Kidney (tissue), 14 donors: ENCODE data around the gene SPRR3. TPM values are rescaled to one million over a fixed set of nuclear protein-coding genes. Genes with fewer than 3 reads are reported as not detected.

Experiments used
- DNase-seq, 5 donors: peaks; one replicate each; pipeline ENCODE4 v3.0.0-alpha.2; 2013 to 2020
- FAIRE-seq: peaks from 2 replicates; lab custom pipeline; 2012; peaks lifted over from hg19 to GRCh38; lab: Jason Lieb, UNC
- H3K27ac ChIP-seq, 2 donors: one replicate each; pipeline ENCODE4 v1.7.0; 2013; ENCODE audit warnings: low read depth in 2 of 2, low read length in 2 of 2, inconsistent platforms in 1 of 2
- H3K27me3 ChIP-seq: one replicate; pipeline ENCODE4 v1.7.1; 2013; ENCODE audit warnings: low read length, inconsistent platforms; ENCODE audit not compliant: control insufficient read depth, insufficient read depth
- H3K36me3 ChIP-seq, 3 donors: one replicate each; pipeline versions ENCODE4 v1.7.0 to v1.7.1; 2013; ENCODE audit warnings: low read length in 3 of 3, control low read depth in 1 of 3, inconsistent platforms in 1 of 3; ENCODE audit not compliant: insufficient read depth in 3 of 3, control insufficient read depth in 2 of 3
- H3K4me1 ChIP-seq, 3 donors: one replicate each; pipeline versions ENCODE4 v1.7.0 to v1.7.1; 2013; ENCODE audit warnings: low read length in 3 of 3, inconsistent platforms in 1 of 3, low read depth in 1 of 3; ENCODE audit not compliant: control insufficient read depth in 2 of 3, insufficient read depth in 2 of 3
- H3K4me3 ChIP-seq, 3 donors: one replicate each; pipeline versions ENCODE4 v1.7.0 to v1.8.1; 2013; ENCODE audit warnings: low read length in 3 of 3, control low read depth in 1 of 3, inconsistent platforms in 1 of 3
- H3K9ac ChIP-seq, 3 donors: one replicate each; pipeline versions ENCODE4 v1.7.0 to v1.7.1; 2013; ENCODE audit warnings: low read length in 3 of 3, control low read depth in 1 of 3, inconsistent platforms in 1 of 3
- H3K9me3 ChIP-seq, 3 donors: one replicate each; pipeline versions ENCODE4 v1.7.0 to v1.7.1; 2013; ENCODE audit warnings: low read length in 3 of 3, control low read depth in 1 of 3, inconsistent platforms in 1 of 3; ENCODE audit not compliant: control insufficient read depth in 2 of 3, insufficient read depth in 1 of 3
- intact Hi-C: fragments of 100-400 bp; cut with DNase I; formaldehyde crosslinking; loops from one replicate; pipeline ENCODE4 v1.11.1; 2022
- polyA plus RNA-seq: library from polyadenylated mRNA; stranded (reverse); fragments of 350-450 nt; fragmentation: Illumina TruSeq; extraction: RNeasy Lipid Tissue Mini Kit (QIAGEN cat#74804); gene quantifications from one replicate; pipeline ENCODE4 v1.2.3, GENCODE V29; 2014; ENCODE audit warnings: low read depth, low replicate concordance; ENCODE audit not compliant: insufficient read depth
- total RNA-seq: library from RNA; stranded (reverse); fragmentation: NEBNext Ultra II Directional; extraction: Animal tissue kit (Norgen Biotek cat#: 25700); gene quantifications from one replicate; pipeline ENCODE4 v1.2.1, GENCODE V29; 2021
- TF ChIP-seq, protein P1 (sequence below): IDR thresholded peaks from 3 replicates; pipeline ENCODE4 v1.5.1; 2012; ENCODE audit warnings: mild to moderate bottlenecking, moderate library complexity, borderline replicate concordance; ENCODE audit not compliant: insufficient read depth; ENCODE audit errors: extremely low read depth
- donor health status: control.
- donor health status: control.
- donor health status: control.
- donor health status: control.
- donor health status: control.
- donor health status: DM: yes; HTN: yes; CAD: no.
- donor health status: Normal renal cell carcinoma (clear cell type).

The SPRR3 gene
- total and polyA plus RNA-seq, 2 donors from 2014 or later = not detected

DNA sequence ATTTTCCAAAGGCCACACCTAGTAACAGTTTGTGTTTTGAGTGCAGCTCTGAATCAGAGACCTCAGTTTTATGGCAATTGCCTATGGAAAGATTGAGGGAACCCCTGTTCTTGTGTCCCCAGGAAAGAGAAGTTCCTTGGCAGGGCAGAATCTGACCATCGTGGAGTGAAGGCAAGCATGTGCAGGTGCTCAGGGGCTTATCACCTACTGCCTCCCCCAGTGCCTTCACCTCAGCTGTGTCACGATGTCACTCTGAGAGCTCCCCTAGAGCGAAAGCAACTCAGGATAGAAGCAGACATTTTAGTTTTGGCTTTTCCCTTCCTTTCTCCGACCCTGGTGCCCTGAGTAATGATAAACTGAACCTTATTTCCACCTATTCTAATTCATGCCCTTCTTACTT is 19.5 kb upstream of the SPRR3 start:
- H3K9me3 ChIP-seq = no peaks in the 10 kb centered on the region
- no peak overlapping the region for H3K4me3 ChIP-seq
- no peak for FAIRE-seq
- peaks cover 0 to 3% (median 0%) of the 10 kb centered on the region in 3 donors for H3K4me1 ChIP-seq
- no peaks in the 10 kb centered on the region for H3K27me3 ChIP-seq
- H3K36me3 ChIP-seq = no peaks in the 10 kb centered on the region
- intact Hi-C loops = no loop called here
- no peak overlapping the region for H3K27ac ChIP-seq
- TF ChIP-seq, protein P1, sequence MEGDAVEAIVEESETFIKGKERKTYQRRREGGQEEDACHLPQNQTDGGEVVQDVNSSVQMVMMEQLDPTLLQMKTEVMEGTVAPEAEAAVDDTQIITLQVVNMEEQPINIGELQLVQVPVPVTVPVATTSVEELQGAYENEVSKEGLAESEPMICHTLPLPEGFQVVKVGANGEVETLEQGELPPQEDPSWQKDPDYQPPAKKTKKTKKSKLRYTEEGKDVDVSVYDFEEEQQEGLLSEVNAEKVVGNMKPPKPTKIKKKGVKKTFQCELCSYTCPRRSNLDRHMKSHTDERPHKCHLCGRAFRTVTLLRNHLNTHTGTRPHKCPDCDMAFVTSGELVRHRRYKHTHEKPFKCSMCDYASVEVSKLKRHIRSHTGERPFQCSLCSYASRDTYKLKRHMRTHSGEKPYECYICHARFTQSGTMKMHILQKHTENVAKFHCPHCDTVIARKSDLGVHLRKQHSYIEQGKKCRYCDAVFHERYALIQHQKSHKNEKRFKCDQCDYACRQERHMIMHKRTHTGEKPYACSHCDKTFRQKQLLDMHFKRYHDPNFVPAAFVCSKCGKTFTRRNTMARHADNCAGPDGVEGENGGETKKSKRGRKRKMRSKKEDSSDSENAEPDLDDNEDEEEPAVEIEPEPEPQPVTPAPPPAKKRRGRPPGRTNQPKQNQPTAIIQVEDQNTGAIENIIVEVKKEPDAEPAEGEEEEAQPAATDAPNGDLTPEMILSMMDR = no peak
- no peak overlapping the region for H3K9ac ChIP-seq
- DNase-seq = no peak

DNA sequence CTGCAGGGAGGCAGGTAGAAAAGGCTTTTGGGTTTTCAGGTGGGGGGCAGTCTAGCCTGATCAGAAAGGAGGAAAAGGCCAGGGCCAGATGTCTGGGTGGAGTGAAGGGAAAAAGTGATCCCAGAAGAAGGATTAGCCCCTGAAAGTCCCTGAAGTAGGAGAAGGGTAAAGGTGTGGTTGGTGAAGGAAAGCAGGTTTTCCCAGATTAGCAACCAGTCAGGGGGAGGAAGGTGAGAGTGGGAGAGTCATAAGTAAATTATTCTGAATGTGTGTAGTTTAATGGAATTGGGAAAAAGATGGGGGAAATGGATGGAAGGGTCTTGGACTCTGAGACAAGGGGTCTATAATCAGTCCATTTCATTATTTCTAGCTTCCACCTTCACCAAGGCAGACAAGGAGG is 18.3 kb upstream of the SPRR3 start:
- no peaks in the 10 kb centered on the region for H3K27me3 ChIP-seq
- TF ChIP-seq, protein P1 = no peak
- H3K36me3 ChIP-seq = no peaks in the 10 kb centered on the region
- DNase-seq (no peak), FAIRE-seq (no peak)
- peaks cover 0 to 1% (median 0%) of the 10 kb centered on the region in 3 donors for H3K9me3 ChIP-seq
- intact Hi-C loops = no loop called here
- H3K4me3 ChIP-seq = no peak overlapping the region
- H3K9ac ChIP-seq = no peak overlapping the region
- H3K4me1 ChIP-seq = peaks cover 0 to 3% (median 0%) of the 10 kb centered on the region in 3 donors
- H3K27ac ChIP-seq = no peak overlapping the region

DNA sequence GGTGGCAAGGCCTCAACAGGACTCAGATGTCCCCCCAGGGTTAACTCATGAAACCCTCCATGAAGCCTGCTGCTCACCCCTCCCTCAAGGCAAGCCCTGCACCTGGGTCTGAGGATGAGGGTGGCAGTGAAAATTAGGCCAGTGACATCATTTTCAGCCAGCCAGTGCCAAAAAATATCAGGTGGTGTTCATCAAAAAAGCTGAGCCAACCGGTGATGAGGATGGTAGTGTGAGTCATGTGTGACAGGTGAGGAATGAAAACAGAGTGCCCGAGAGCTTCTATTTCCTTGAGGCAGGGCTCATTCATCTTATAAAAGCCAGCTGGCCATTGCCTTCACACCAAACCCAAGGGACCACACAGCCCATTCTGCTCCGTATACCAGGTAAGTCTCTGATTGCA is 17.8 kb upstream of the SPRR3 start, which contains the start of gene SPRR1A:
SPRR1A (plus strand) TSS at position 339 of the 400 bp plus-strand sequence. CDS start 1,150 bp downstream, outside the sequence.
- DNase-seq = no peak
- intact Hi-C loops = no loop called here

More for the DNA sequence above, 17.8 kb upstream of the SPRR3 start, which contains the start of gene SPRR1A:
- H3K4me1 ChIP-seq = peaks cover 0 to 3% (median 0%) of the 10 kb centered on the region in 3 donors
- no peaks in the 10 kb centered on the region for H3K27me3 ChIP-seq
- H3K27ac ChIP-seq = no peak within 1 kb of the TSS
- no peak within 1 kb of the TSS for H3K4me3 ChIP-seq
- H3K9me3 ChIP-seq = peaks cover 0 to 1% (median 0%) of the 10 kb centered on the region in 3 donors
- no peak for FAIRE-seq
- no peaks in the 10 kb centered on the region for H3K36me3 ChIP-seq
- H3K9ac ChIP-seq = no peak within 1 kb of the TSS
- TF ChIP-seq, protein P1 = no peak
